ENCODE measurements around the gene CHST8. TPM values are rescaled to one million over a fixed set of nuclear protein-coding genes. Genes with fewer than 3 reads are reported as not detected.

CHST8 gene
- total RNA-seq, 2 donors from 2014 or later: 0.43 TPM; not detected in 1

- no peak overlapping the region for H3K4me3 ChIP-seq
- H3K36me3 ChIP-seq: no peaks in the 10 kb centered on the region
- no peak overlapping the region for H3K27ac ChIP-seq
- TF ChIP-seq CTCF (IDR thresholded peaks at IDR 0.05): no peak
- DNase-seq (ENCODE audit: low spot score): no peak
- H3K27me3 ChIP-seq: no peaks in the 10 kb centered on the region
- H3K9me3 ChIP-seq: peaks cover 0 to 13% of the 10 kb centered on the region in 2 donors
- no peaks in the 10 kb centered on the region for H3K4me1 ChIP-seq
Measured at GRCh38 chr19:33705860-33706259, 84.1 kb downstream of the CHST8 start.

- Histone ChIP-seq H3K36me3 (no peaks in the 10 kb centered on the region), H3K9me3 (peaks cover 0 to 13% of the 10 kb centered on the region in 2 donors), H3K27me3 (no peaks in the 10 kb centered on the region), H3K4me1 (no peaks in the 10 kb centered on the region), H3K4me3 (no peak overlapping the region), H3K27ac (no peak overlapping the region)
- TF ChIP-seq CTCF (IDR thresholded peaks at IDR 0.05): no peak
- no peak for DNase-seq (ENCODE audit: low spot score)
Measured at GRCh38 chr19:33706631-33707030, 84.9 kb downstream of the CHST8 start.

GRCh38 chr19:33712268-33712667, 90.5 kb downstream of the CHST8 start:
- Histone ChIP-seq H3K27ac (no peak overlapping the region), H3K4me3 (no peak overlapping the region), H3K36me3 (no peaks in the 10 kb centered on the region), H3K27me3 (no peaks in the 10 kb centered on the region), H3K9me3 (peaks cover 0 to 24% of the 10 kb centered on the region in 2 donors), H3K4me1 (no peaks in the 10 kb centered on the region)
- DNase-seq (ENCODE audit: low spot score): no peak
- TF ChIP-seq CTCF (IDR thresholded peaks at IDR 0.05): no peak

GRCh38 chr19:33713194-33713593, 91.4 kb downstream of the CHST8 start:
- H3K4me3 ChIP-seq: no peak overlapping the region
- H3K36me3 ChIP-seq: no peaks in the 10 kb centered on the region
- H3K27me3 ChIP-seq: no peaks in the 10 kb centered on the region
- H3K9me3 ChIP-seq: peaks cover 0 to 24% of the 10 kb centered on the region in 2 donors
- H3K27ac ChIP-seq: no peak overlapping the region
- no peak for TF ChIP-seq CTCF (IDR thresholded peaks at IDR 0.05)
- no peaks in the 10 kb centered on the region for H3K4me1 ChIP-seq
- DNase-seq (ENCODE audit: low spot score): no peak

GRCh38 chr19:33714149-33714548, 92.4 kb downstream of the CHST8 start:
- no peaks in the 10 kb centered on the region for H3K36me3 ChIP-seq
- no peaks in the 10 kb centered on the region for H3K27me3 ChIP-seq
- H3K9me3 ChIP-seq: peaks cover 0 to 20% of the 10 kb centered on the region in 2 donors
- DNase-seq (ENCODE audit: low spot score): no peak
- no peak overlapping the region for H3K4me3 ChIP-seq
- no peak overlapping the region for H3K27ac ChIP-seq
- TF ChIP-seq CTCF (IDR thresholded peaks at IDR 0.05): no peak
- H3K4me1 ChIP-seq: no peaks in the 10 kb centered on the region

GRCh38 chr19:33715462-33715861, 93.7 kb downstream of the CHST8 start:
- no peak for TF ChIP-seq CTCF (IDR thresholded peaks at IDR 0.05)
- H3K27me3 ChIP-seq: no peaks in the 10 kb centered on the region
- DNase-seq (ENCODE audit: low spot score): no peak
- H3K27ac ChIP-seq: no peak overlapping the region
- no peaks in the 10 kb centered on the region for H3K4me1 ChIP-seq
- no peaks in the 10 kb centered on the region for H3K36me3 ChIP-seq
- H3K4me3 ChIP-seq: no peak overlapping the region
- H3K9me3 ChIP-seq: peaks cover 0 to 11% of the 10 kb centered on the region in 2 donors
